Neural progenitor cell (in vitro differentiated cells): ENCODE data around the gene LIPN. TPM values are rescaled to one million over a fixed set of nuclear protein-coding genes. Genes with fewer than 3 reads are reported as not detected.

ENCODE experiments used
- DNase-seq: peaks from one replicate; pipeline ENCODE4 v3.0.0-alpha.2; 2016; ENCODE audit warnings: low spot score
- H2AFZ ChIP-seq: fragments of 200-600 bp; sonication (generic); replicated peaks from 2 replicates; pipeline ENCODE4 v1.6.1; 2016; ENCODE audit warnings: antibody characterized with exemption
- H3F3A ChIP-seq: fragments of 200-600 bp; sonication (generic); 2 replicates; pipeline ENCODE4 v1.6.1; 2016; ENCODE audit warnings: antibody characterized with exemption, low read depth
- H3K27ac ChIP-seq: fragments of 200-600 bp; sonication (generic); 2 replicates; pipeline ENCODE4 v1.5.1; 2016; ENCODE audit warnings: mild to moderate bottlenecking
- H3K27me3 ChIP-seq: fragments of 200-600 bp; sonication (generic); 2 replicates; pipeline ENCODE4 v1.6.1; 2016; ENCODE audit warnings: mild to moderate bottlenecking, moderate library complexity
- H3K36me3 ChIP-seq: fragments of 200-600 bp; sonication (generic); 2 replicates; pipeline ENCODE4 v1.5.1; 2016
- H3K4me1 ChIP-seq: fragments of 200-600 bp; sonication (generic); 2 replicates; pipeline ENCODE4 v1.6.1; 2016; ENCODE audit warnings: mixed run types
- H3K4me2 ChIP-seq: fragments of 200-600 bp; sonication (generic); 2 replicates; pipeline ENCODE4 v1.6.1; 2016
- H3K4me3 ChIP-seq: fragments of 200-600 bp; sonication (generic); 2 replicates; pipeline ENCODE4 v1.5.1; 2016
- H3K79me2 ChIP-seq: fragments of 200-600 bp; sonication (generic); 2 replicates; pipeline ENCODE4 v1.6.1; 2016; ENCODE audit warnings: low read depth
- H3K9ac ChIP-seq: fragments of 200-600 bp; sonication (generic); 2 replicates; pipeline ENCODE4 v1.6.1; 2016
- H3K9me3 ChIP-seq: fragments of 200-600 bp; sonication (generic); 2 replicates; pipeline ENCODE4 v1.5.1; 2016; ENCODE audit warnings: low read depth
- H4K20me1 ChIP-seq: fragments of 200-600 bp; sonication (generic); 2 replicates; pipeline ENCODE4 v1.6.1; 2016; ENCODE audit warnings: low read depth
- H3K27ac Mint-ChIP-seq: 3 replicates; pipeline ENCODE4 v1.8.0; 2021; ENCODE audit warnings: mixed read lengths
- H3K27me3 Mint-ChIP-seq: 2 replicates; pipeline ENCODE4 v1.8.0; 2022; ENCODE audit warnings: low read depth, mild to moderate bottlenecking, inconsistent platforms, moderate library complexity, mixed read lengths; ENCODE audit not compliant: insufficient read depth
- H3K36me3 Mint-ChIP-seq: 3 replicates; pipeline ENCODE4 v1.8.0; 2021; ENCODE audit warnings: mixed read lengths
- H3K4me1 Mint-ChIP-seq: 3 replicates; pipeline ENCODE4 v1.8.0; 2021; ENCODE audit warnings: mixed read lengths
- H3K4me3 Mint-ChIP-seq: 3 replicates; pipeline ENCODE4 v1.8.0; 2021; ENCODE audit warnings: mild to moderate bottlenecking, moderate library complexity, mixed read lengths
- H3K9me3 Mint-ChIP-seq: 3 replicates; pipeline ENCODE4 v1.8.0; 2020; ENCODE audit warnings: mixed read lengths
- CTCF ChIP-seq: fragments of 200-600 bp; sonication (generic); IDR thresholded peaks from 2 replicates; pipeline ENCODE4 v1.5.1; 2017; ENCODE audit warnings: antibody characterized with exemption, mild to moderate bottlenecking
- EZH2 ChIP-seq: fragments of 200-600 bp; sonication (generic); IDR thresholded peaks from 2 replicates; pipeline ENCODE4 v1.6.1; 2017; ENCODE audit warnings: antibody characterized with exemption, mild to moderate bottlenecking, moderate library complexity
- EZH2phosphoT487 ChIP-seq: fragments of 200-600 bp; sonication (generic); IDR thresholded peaks from 2 replicates; pipeline ENCODE4 v1.6.1; 2017; ENCODE audit warnings: antibody characterized with exemption
- total RNA-seq: library from RNA; depleted of rRNA; stranded (reverse); fragments of >200 nt; gene quantifications from 2 replicates; pipeline ENCODE4 v1.2.3, GENCODE V29; 2015; ENCODE audit warnings: low replicate concordance

Gene LIPN
- total RNA-seq, 1 donor from 2014 or later: not detected

- Mint-ChIP-seq H3K4me3 (no peak overlapping the region), H3K9me3 (no peaks in the 10 kb centered on the region), H3K27ac (no peak overlapping the region), H3K36me3 (no peaks in the 10 kb centered on the region), H3K4me1 (peaks cover 4% of the 10 kb centered on the region), H3K27me3 (peaks cover 7% of the 10 kb centered on the region)
- Histone ChIP-seq H3K9me3 (no peaks in the 10 kb centered on the region), H4K20me1 (no peaks in the 10 kb centered on the region), H3K4me3 (no peak overlapping the region), H2AFZ (no peak overlapping the region), H3K79me2 (no peaks in the 10 kb centered on the region), H3K36me3 (no peaks in the 10 kb centered on the region), H3K9ac (no peak overlapping the region), H3K4me2 (no peak overlapping the region), H3F3A (no peaks in the 10 kb centered on the region), H3K27me3 (no peaks in the 10 kb centered on the region), H3K27ac (no peak overlapping the region), H3K4me1 (no peaks in the 10 kb centered on the region)
- DNase-seq: no peak
- TF ChIP-seq EZH2: no peak
- no peak for TF ChIP-seq CTCF
- TF ChIP-seq EZH2phosphoT487: no peak
Observed at GRCh38 chr10:88803641-88804040, 43.8 kb downstream of the LIPN start.

GRCh38 chr10:88804083-88804812, 44.4 kb downstream of the LIPN start:
- Histone ChIP-seq H4K20me1 (no peaks in the 10 kb centered on the region), H3K4me3 (no peak overlapping the region), H3K4me1 (no peaks in the 10 kb centered on the region), H3K79me2 (no peaks in the 10 kb centered on the region), H3K9me3 (no peaks in the 10 kb centered on the region), H3K4me2 (no peak overlapping the region), H2AFZ (no peak overlapping the region), H3F3A (no peaks in the 10 kb centered on the region), H3K9ac (no peak overlapping the region), H3K27ac (no peak overlapping the region), H3K27me3 (no peaks in the 10 kb centered on the region), H3K36me3 (no peaks in the 10 kb centered on the region)
- Mint-ChIP-seq H3K27ac (no peak overlapping the region), H3K9me3 (no peaks in the 10 kb centered on the region), H3K4me1 (peaks cover 4% of the 10 kb centered on the region), H3K36me3 (no peaks in the 10 kb centered on the region), H3K4me3 (no peak overlapping the region), H3K27me3 (peaks cover 7% of the 10 kb centered on the region)
- DNase-seq: peak; percentile 12
- no peak for TF ChIP-seq EZH2phosphoT487
- TF ChIP-seq CTCF: no peak
- no peak for TF ChIP-seq EZH2

DNA sequence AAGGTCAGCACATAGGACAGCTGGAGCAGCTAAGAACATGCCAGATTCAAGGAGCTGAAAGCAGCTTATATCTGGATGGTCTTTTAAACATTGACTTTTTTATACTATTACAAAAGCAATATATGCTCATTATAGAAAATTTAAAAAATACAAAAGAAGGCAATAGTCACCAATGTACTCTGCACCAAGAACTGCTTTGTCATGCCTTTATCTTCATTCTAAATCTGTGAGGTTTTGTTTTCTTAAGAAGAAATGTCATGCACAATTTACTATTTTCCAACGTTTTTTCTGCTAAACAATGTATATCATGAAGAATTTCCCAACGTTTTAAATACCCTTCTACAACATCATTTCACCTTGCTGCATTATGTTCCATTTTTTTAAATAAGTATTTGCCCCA, 45.5 kb downstream of the LIPN start:
- Histone ChIP-seq H3K27me3 (no peaks in the 10 kb centered on the region), H4K20me1 (no peaks in the 10 kb centered on the region), H3K9ac (no peak overlapping the region), H3K9me3 (no peaks in the 10 kb centered on the region), H3K4me3 (no peak overlapping the region), H3K27ac (no peak overlapping the region), H2AFZ (no peak overlapping the region), H3F3A (no peaks in the 10 kb centered on the region), H3K79me2 (no peaks in the 10 kb centered on the region), H3K4me1 (no peaks in the 10 kb centered on the region), H3K36me3 (no peaks in the 10 kb centered on the region), H3K4me2 (no peak overlapping the region)
- no peak overlapping the region for H3K27ac Mint-ChIP-seq
- no peaks in the 10 kb centered on the region for H3K9me3 Mint-ChIP-seq
- DNase-seq: no peak
- peaks cover 4% of the 10 kb centered on the region for H3K4me1 Mint-ChIP-seq
- peaks cover 4% of the 10 kb centered on the region for H3K27me3 Mint-ChIP-seq
- TF ChIP-seq EZH2phosphoT487: no peak
- TF ChIP-seq EZH2: no peak
- TF ChIP-seq CTCF: no peak
- no peaks in the 10 kb centered on the region for H3K36me3 Mint-ChIP-seq
- H3K4me3 Mint-ChIP-seq: no peak overlapping the region
